GM12875 (cell line): ENCODE results near the gene PDZD2.
"Not testable (repeated sequence)": the region's sequence is repeated elsewhere in the genome, so short reads cannot be mapped to it uniquely, and the experiment has no call there.

Experiments
- H3K4me3 ChIP-seq: one replicate; pipeline ENCODE4 v1.5.1; 2011; ENCODE audit warnings: low read depth, low read length, control low read depth
- CTCF ChIP-seq: IDR thresholded peaks from 2 replicates; pipeline ENCODE4 v1.5.1; 2011; ENCODE audit warnings: low read depth, mild to moderate bottlenecking, control low read depth, inconsistent platforms, low read length, moderate library complexity, borderline replicate concordance; ENCODE audit not compliant: insufficient read depth

Gene PDZD2

GRCh38 chr5:31755676-31756230 is 116.8 kb downstream of the PDZD2 start:
- no peak overlapping the region for H3K4me3 ChIP-seq
- no peak for TF ChIP-seq CTCF

- no peak for TF ChIP-seq CTCF
- H3K4me3 ChIP-seq = no peak overlapping the region
These were observed 118.9 kb downstream of the PDZD2 start for GRCh38 chr5:31757806-31758205.

GRCh38 chr5:31758803-31759425 is 120.0 kb downstream of the PDZD2 start:
- TF ChIP-seq CTCF = no peak
- H3K4me3 ChIP-seq = no peak overlapping the region

GRCh38 chr5:31759925-31760324 is 121.0 kb downstream of the PDZD2 start:
- no peak for TF ChIP-seq CTCF
- no peak overlapping the region for H3K4me3 ChIP-seq

- no peak overlapping the region for H3K4me3 ChIP-seq
- TF ChIP-seq CTCF = no peak
These were observed 122.9 kb downstream of the PDZD2 start for GRCh38 chr5:31761877-31762276.

GRCh38 chr5:31763424-31763823 is 124.5 kb downstream of the PDZD2 start:
- TF ChIP-seq CTCF = no peak
- no peak overlapping the region for H3K4me3 ChIP-seq

- H3K4me3 ChIP-seq = not testable (repeated sequence)
These were observed 125.8 kb downstream of the PDZD2 start for GRCh38 chr5:31764687-31765086.
